Ectodermal cell (in vitro differentiated cells): ENCODE results near the gene XPOT.

Source experiments
- H3K27ac ChIP-seq: 2 replicates; pipeline ENCODE4 v1.7.0; 2013; ENCODE audit warnings: mild to moderate bottlenecking, low read depth, low read length; ENCODE audit not compliant: insufficient read depth, poor library complexity, severe bottlenecking
- H3K27me3 ChIP-seq: 2 replicates; pipeline ENCODE4 v1.7.0; 2013; ENCODE audit warnings: mild to moderate bottlenecking, low read length; ENCODE audit not compliant: insufficient read depth, control insufficient read depth, poor library complexity, severe bottlenecking
- H3K36me3 ChIP-seq: one replicate; pipeline ENCODE4 v1.7.0; 2013; ENCODE audit warnings: low read length; ENCODE audit not compliant: control insufficient read depth, insufficient read depth
- H3K4me1 ChIP-seq: one replicate; pipeline ENCODE4 v1.7.0; 2013; ENCODE audit warnings: low read length; ENCODE audit not compliant: control insufficient read depth, insufficient read depth
- H3K4me3 ChIP-seq: 2 replicates; pipeline ENCODE4 v1.7.0; 2013; ENCODE audit warnings: low read depth, low read length, control low read depth; ENCODE audit not compliant: insufficient read depth
- H3K9me3 ChIP-seq: 2 replicates; pipeline ENCODE4 v1.7.0; 2013; ENCODE audit warnings: mild to moderate bottlenecking, low read length, moderate library complexity; ENCODE audit not compliant: control insufficient read depth
- WGBS, 2 experiments: methylation state at CpG; one replicate each; pipeline ENCODE4 v1.1.7; 2013; ENCODE audit warnings: missing lambda C conversion rate in 2 of 2; 5-methylcytosine and 5-hydroxymethylcytosine counted together

XPOT gene

GRCh38 chr12:64480148-64480547, 76.0 kb downstream of the XPOT start:
- Histone ChIP-seq H3K27me3 (no peaks in the 10 kb centered on the region), H3K4me1 (no peaks in the 10 kb centered on the region), H3K27ac (no peak overlapping the region), H3K9me3 (no peaks in the 10 kb centered on the region), H3K36me3 (peaks cover 22% of the 10 kb centered on the region), H3K4me3 (no peak overlapping the region)
- 86 to 100% methylated on average over 1 of the region's 1 CpG for WGBS, 2 experiments

- Histone ChIP-seq H3K4me1 (no peaks in the 10 kb centered on the region), H3K9me3 (no peaks in the 10 kb centered on the region), H3K27me3 (no peaks in the 10 kb centered on the region), H3K4me3 (no peak overlapping the region), H3K36me3 (peaks cover 7% of the 10 kb centered on the region), H3K27ac (no peak overlapping the region)
- WGBS, 2 experiments, result 89 to 92% methylated on average over 1 to 2 of the region's 3 CpGs
Measured at GRCh38 chr12:64486657-64487056, 82.5 kb downstream of the XPOT start.

GRCh38 chr12:64491718-64492117, 87.5 kb downstream of the XPOT start:
- peaks cover 10% of the 10 kb centered on the region for H3K36me3 ChIP-seq

GRCh38 chr12:64493513-64493912, 89.3 kb downstream of the XPOT start:
- no peak overlapping the region for H3K4me3 ChIP-seq
- H3K4me1 ChIP-seq, result no peaks in the 10 kb centered on the region
- WGBS, 2 experiments, result 92 to 93% methylated on average over 3 of the region's 3 CpGs
- H3K9me3 ChIP-seq, result no peaks in the 10 kb centered on the region
- H3K27me3 ChIP-seq, result no peaks in the 10 kb centered on the region
- no peak overlapping the region for H3K27ac ChIP-seq
- peaks cover 12% of the 10 kb centered on the region for H3K36me3 ChIP-seq

More at GRCh38 chr12:64491718-64492117, 87.5 kb downstream of the XPOT start:
- 100% methylated on average over 1 of the region's 1 CpG for WGBS, 2 experiments
- Histone ChIP-seq H3K4me1 (no peaks in the 10 kb centered on the region), H3K27me3 (no peaks in the 10 kb centered on the region), H3K4me3 (no peak overlapping the region), H3K27ac (no peak overlapping the region), H3K9me3 (no peaks in the 10 kb centered on the region)

GRCh38 chr12:64494998-64495729, 91.0 kb downstream of the XPOT start:
- Histone ChIP-seq H3K36me3 (peaks cover 8% of the 10 kb centered on the region), H3K4me1 (no peaks in the 10 kb centered on the region), H3K4me3 (no peak overlapping the region), H3K27me3 (no peaks in the 10 kb centered on the region), H3K9me3 (no peaks in the 10 kb centered on the region), H3K27ac (no peak overlapping the region)
- WGBS, 2 experiments, result 97 to 98% methylated on average over 5 of the region's 5 CpGs

- 94 to 95% methylated on average over 2 of the region's 2 CpGs for WGBS, 2 experiments
- no peaks in the 10 kb centered on the region for H3K9me3 ChIP-seq
- no peak overlapping the region for H3K4me3 ChIP-seq
- H3K27me3 ChIP-seq, result no peaks in the 10 kb centered on the region
- H3K36me3 ChIP-seq, result peaks cover 6% of the 10 kb centered on the region
- no peaks in the 10 kb centered on the region for H3K4me1 ChIP-seq
- no peak overlapping the region for H3K27ac ChIP-seq
Measured at GRCh38 chr12:64496839-64497400, 92.7 kb downstream of the XPOT start.

- Histone ChIP-seq H3K9me3 (no peaks in the 10 kb centered on the region), H3K4me1 (no peaks in the 10 kb centered on the region)
- 100% methylated on average over 1 of the region's 1 CpG for WGBS, 2 experiments
Measured at GRCh38 chr12:64497484-64497883, 93.3 kb downstream of the XPOT start.

GRCh38 chr12:64497903-64498302, 93.7 kb downstream of the XPOT start:
- H3K4me3 ChIP-seq, result no peak overlapping the region
- H3K9me3 ChIP-seq, result no peaks in the 10 kb centered on the region
- H3K36me3 ChIP-seq, result peaks cover 6% of the 10 kb centered on the region
- no CpG with 5 or more reads among the region's 1 CpG for WGBS, 2 experiments
- H3K27ac ChIP-seq, result no peak overlapping the region
- no peaks in the 10 kb centered on the region for H3K27me3 ChIP-seq
- no peaks in the 10 kb centered on the region for H3K4me1 ChIP-seq

More at GRCh38 chr12:64497484-64497883, 93.3 kb downstream of the XPOT start:
- H3K36me3 ChIP-seq, result peaks cover 6% of the 10 kb centered on the region
- no peak overlapping the region for H3K27ac ChIP-seq
- H3K4me3 ChIP-seq, result no peak overlapping the region
- no peaks in the 10 kb centered on the region for H3K27me3 ChIP-seq

- Histone ChIP-seq H3K36me3 (peaks cover 3% of the 10 kb centered on the region), H3K4me1 (no peaks in the 10 kb centered on the region), H3K27me3 (no peaks in the 10 kb centered on the region), H3K9me3 (no peaks in the 10 kb centered on the region), H3K4me3 (no peak overlapping the region), H3K27ac (no peak overlapping the region)
- WGBS, 2 experiments, result 97% methylated on average over 3 of the region's 3 CpGs
Measured at GRCh38 chr12:64500394-64500793, 96.2 kb downstream of the XPOT start.
